Left colon (tissue), 2 donors: ENCODE data around the gene SDK1. TPM values are rescaled to one million over a fixed set of nuclear protein-coding genes. Genes with fewer than 3 reads are reported as not detected.

Source experiments
- ATAC-seq: fragments of 200-7000 bp; cut with Tn5 transposase; one replicate; pipeline ENCODE4 v1.9.1; 2020; ENCODE audit warnings: mild to moderate bottlenecking, moderate library complexity
- DNase-seq, 2 donors: peaks; one replicate each; pipeline ENCODE4 v3.0.0-alpha.2; 2020
- intact Hi-C, 2 donors: fragments of 100-400 bp; cut with DNase I in 1 of 2; cut with micrococcal nuclease in 1 of 2; formaldehyde crosslinking; loops; one replicate each; pipeline versions ENCODE4 v1.11.2 to v1.14.0; 2022; cut with DNase I, micrococcal nuclease
- total RNA-seq, 2 donors: library from RNA; stranded (reverse); fragmentation: NEBNext Ultra II Directional; extraction: Animal tissue kit (Norgen Biotek cat#: 25700); gene quantifications; one replicate each; pipeline ENCODE4 v1.2.1, GENCODE V29; 2021
- donor health status: DM: no; HTN: no; CAD: no.
- donor health status: DM: yes; HTN: yes; CAD: no.

SDK1 gene
- total RNA-seq, 2 donors from 2014 or later = 3.4 to 5.8 TPM

DNA sequence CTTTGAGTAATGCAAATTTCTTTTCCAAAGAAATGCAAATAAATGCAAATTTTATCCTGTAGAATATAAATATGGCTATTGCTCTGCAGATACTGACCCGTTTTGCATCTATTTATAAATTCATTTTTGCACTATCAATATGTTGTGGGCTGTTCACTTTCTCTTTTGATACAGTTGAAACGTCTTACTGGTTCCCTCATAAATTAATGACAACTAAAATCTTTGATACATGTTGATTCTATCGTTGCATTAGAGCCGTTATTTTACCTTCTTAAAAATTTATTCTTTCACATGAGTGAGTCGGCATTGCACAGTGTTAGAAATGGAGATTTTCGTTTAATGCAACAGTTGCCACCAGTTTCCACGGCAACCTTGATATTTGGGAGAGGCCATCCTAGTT is 691.8 kb downstream of the SDK1 start:
- ATAC-seq (no peak), DNase-seq (no peak)
- intact Hi-C loops = no loop called here

DNA sequence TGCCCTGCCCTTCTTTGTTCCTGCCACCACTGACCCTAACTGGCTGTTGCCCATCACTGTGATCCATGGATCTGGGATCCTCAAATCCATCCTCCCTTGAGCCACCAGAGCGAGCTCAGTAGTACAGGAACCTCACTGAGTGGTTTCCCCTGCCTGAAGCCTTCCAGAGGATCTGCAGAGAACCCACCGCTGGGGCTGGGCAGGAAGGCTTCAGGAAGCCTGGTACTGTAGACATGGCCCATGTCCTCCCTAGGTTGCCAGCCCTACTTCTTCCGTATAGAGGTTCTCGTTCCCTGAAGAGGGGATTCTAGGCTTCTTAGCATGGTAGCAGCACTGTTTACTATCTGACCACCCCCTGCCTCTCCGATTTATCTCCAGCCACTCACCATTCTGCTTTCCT is 693.7 kb downstream of the SDK1 start:
- ATAC-seq (no peak), DNase-seq (no peak)
- intact Hi-C loops = no loop called here

- DNase-seq (no peak), ATAC-seq (no peak)
- intact Hi-C loops = no loop called here
Measured at GRCh38 chr7:3995187-3995586, 694.1 kb downstream of the SDK1 start.

- DNase-seq = no peak
- no peak for ATAC-seq
- intact Hi-C loops = no loop called here
Measured at GRCh38 chr7:3998060-3998459, 697.0 kb downstream of the SDK1 start.

DNA sequence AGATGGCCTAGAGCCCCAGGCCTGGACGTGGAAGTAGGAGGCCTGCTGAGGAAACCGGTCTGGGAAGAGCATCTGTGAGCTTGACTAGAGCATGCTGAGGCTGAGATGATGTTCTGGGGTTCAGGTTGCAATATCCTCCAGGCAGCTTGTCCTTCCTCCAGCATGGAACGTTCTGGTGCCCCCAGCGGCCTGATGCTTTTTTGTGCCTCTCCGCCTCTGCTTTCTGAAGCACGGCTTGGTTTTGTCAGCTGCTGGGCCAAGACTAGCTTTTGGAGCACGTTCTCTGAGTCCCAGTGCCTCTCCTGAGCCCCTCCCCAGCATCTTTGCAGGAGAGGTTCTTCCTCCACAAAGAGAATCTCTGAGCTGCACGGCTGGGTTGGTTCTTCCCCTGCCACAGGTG is 699.1 kb downstream of the SDK1 start:
- intact Hi-C loops = no loop called here
- ATAC-seq (no peak), DNase-seq (no peak)

GRCh38 chr7:4000934-4001333 is 699.9 kb downstream of the SDK1 start:
- intact Hi-C loops = no loop called here
- DNase-seq = no peak
- no peak for ATAC-seq

DNA sequence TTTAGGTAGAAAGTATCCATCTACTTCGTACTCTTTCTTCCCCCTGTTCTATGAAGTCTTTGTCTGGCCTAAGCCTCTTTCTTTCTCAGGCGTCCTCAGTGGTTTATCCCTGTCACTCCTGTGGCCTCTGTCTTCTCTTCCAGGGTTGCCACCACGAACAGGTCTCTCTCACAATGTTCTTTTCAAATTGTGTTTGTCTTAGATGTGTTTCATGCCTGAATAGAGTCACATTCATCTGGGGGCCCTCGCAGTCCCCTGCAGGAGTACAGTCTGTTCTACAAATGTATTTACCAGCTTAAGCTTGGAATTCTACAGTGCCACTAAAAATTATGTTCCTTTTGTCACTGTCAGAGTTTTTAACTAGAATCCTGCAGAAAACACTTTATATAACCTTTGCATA is 700.7 kb downstream of the SDK1 start:
- DNase-seq (no peak), ATAC-seq (no peak)
- intact Hi-C loops = no loop called here

- intact Hi-C loops = no loop called here
- ATAC-seq (no peak), DNase-seq (no peak)
Measured at GRCh38 chr7:4003503-4003902, 702.5 kb downstream of the SDK1 start.

DNA sequence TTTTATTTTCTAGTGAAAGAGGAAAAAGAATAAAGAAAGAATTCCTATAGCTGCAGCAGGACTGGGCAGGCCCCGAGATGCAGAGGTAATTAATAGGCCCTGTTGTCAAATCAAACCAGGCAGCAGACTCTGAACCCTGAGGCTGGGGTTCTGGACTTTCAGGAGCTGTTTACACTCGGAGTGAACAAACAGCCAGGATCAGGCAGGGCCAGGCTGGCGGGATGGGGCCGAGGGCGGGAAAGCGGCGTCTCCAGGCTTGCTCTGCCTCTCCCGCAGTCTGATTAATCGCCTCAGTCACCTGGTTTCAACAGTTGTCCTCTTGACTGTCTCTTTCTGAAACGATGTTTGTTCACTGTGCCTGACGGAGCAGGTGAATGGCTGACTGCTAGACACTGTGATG is 705.6 kb downstream of the SDK1 start:
- ATAC-seq (no peak), DNase-seq (no peak)
- intact Hi-C loops = no loop called here

DNA sequence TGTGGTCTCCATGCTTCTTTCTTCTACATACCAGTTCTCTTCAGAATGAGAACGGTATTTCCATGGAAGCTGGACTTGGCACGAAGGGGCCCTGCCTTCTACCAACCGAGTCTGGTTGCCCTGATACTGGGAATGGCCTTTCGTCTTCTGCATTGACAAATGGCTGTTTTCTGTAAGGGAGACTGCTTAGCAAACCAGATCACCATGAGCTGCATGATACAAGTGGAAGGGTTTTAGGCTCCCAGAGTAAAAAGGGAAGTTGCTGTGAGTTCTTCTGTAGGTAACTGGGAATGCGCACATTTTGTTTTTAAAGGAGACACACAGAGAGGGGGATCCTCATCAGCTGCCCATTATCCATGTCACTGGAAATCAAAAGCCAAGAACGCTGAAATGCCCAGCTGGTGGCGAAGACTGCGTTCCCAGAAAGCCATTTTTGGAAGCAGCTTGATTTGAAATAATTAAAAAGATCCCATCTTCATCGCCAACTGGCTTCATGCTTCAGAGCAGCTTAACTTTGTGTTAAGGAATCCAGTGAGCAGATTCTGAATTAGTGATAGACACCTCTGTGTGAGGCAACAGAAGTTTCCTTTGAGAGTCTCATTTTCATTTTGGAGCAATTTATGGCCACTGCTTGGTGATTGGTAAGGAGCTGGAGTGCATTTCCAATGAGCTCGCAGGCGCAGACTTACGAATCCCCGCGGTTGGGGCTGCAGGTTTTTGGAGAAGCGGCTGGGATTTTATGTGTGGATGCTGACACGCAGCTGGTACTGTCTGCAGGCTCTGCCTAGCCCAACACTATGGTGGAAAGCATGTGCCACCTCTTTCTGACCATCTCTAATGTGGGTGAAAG is 708.4 kb downstream of the SDK1 start:
- DNase-seq (no peak), ATAC-seq (no peak)
- intact Hi-C loops = no loop called here

DNA sequence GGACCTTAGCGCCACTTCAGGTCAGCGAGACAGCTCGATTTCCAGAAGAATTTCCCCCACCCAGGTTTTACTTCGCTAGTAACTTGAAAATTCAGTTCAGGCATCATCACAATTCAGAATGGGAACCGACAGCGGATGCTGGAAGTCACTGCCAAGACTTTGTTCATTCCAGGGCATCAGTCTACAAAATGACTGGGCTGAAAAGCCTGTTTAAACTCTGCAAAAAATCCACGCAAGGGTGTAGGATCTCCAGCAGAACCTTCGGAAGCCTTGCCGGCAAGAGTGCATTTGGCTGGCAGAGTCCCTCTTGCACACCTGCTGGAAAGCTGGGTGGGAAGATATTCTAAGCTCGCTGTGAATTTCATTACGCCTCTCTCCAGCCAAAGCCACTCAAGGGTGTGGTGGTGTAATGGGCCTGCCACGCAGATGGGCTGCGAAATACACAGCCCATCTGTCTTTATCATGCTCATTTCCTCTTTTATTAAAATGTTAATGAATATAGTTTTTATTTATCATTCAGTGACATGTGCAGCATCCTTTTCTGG is 709.1 kb downstream of the SDK1 start:
- intact Hi-C loops = no loop called here
- DNase-seq (no peak), ATAC-seq (no peak)

- no peak for ATAC-seq
- DNase-seq = no peak
- intact Hi-C loops = no loop called here
Measured at GRCh38 chr7:4010923-4011656, 710.0 kb downstream of the SDK1 start.

DNA sequence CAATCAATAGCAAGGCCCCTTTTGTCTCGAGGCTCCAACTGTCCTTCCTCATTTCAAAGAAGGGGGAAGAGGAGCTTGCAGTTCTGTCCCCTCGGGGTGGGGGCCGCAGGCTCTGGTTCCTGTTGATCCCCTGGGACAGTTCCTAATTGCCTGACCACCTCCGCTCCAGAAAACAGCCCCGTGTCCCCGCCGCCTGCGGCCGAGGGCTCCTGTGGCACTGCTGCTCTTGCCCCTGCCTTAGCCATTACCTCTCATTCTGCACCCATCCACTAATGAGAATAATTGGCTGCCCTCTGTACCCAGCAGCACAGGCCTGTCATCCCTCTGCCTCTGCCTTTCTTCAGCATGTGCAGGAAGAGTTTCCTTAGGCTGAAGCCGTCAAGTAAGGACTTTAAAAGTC is 712.7 kb downstream of the SDK1 start:
- no peak for DNase-seq
- intact Hi-C loops = no loop called here
- ATAC-seq = no peak

DNA sequence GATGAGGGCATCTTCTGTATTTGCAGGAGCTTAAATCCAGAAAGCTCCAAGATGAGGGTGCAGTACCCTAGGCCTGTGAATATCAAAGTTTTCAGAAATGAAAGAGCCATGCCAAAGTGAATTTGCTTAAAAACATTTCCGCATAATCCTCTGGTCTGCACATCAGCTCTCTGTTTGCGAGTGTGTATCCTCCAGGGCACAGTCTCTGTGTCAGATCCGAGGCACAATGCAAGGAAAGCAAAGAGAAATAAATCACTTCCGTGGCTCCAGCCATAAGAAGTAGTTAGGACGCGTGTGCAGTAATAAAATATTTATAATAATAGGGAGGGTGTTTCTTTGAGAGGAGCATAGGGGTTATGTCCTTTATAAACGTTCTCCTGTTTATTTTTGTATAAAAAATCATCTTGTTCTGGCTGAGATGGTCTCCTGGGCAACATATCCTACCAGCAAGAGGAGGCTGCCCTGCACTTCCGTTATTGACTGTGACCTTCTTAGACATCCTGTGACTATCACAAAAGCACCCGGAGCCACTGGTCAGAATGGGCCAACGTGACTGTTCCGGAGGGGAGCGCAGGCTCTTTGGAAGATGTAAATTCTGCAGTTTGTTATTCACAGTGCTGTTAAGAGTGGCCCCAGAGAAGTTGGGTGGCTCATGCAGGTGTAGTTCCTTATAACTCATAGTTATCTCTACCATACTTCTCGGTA is 713.4 kb downstream of the SDK1 start:
- ATAC-seq (no peak), DNase-seq (no peak)
- intact Hi-C loops = no loop called here

- DNase-seq (no peak), ATAC-seq (no peak)
- intact Hi-C loops = no loop called here
Measured at GRCh38 chr7:4015371-4015770, 714.3 kb downstream of the SDK1 start.

- no peak for DNase-seq
Measured at GRCh38 chr7:4015996-4016395, 714.9 kb downstream of the SDK1 start.

DNA sequence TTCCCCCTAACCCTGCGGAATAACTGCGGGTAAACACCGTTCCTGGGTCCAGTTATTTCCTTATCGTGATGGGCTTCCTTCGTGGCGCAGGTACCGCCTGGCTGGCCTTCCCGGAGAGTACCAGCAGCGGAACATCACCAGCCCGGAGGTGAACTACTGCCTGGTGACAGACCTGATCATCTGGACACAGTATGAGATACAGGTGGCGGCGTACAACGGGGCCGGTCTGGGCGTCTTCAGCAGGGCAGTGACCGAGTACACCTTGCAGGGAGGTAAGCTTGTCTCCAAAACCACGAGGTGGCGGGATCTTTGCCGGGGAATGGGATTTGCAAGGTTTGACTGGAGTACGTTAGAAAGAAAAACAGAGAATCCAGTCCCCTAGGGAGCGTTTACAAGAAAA is 716.0 kb downstream of the SDK1 start:
- intact Hi-C loops = no loop called here
- DNase-seq (no peak), ATAC-seq (no peak)

More at GRCh38 chr7:4015996-4016395, 714.9 kb downstream of the SDK1 start:
- intact Hi-C loops = no loop called here
- no peak for ATAC-seq

- intact Hi-C loops = no loop called here
- DNase-seq (no peak), ATAC-seq (no peak)
Measured at GRCh38 chr7:4017785-4018184, 716.7 kb downstream of the SDK1 start.

DNA sequence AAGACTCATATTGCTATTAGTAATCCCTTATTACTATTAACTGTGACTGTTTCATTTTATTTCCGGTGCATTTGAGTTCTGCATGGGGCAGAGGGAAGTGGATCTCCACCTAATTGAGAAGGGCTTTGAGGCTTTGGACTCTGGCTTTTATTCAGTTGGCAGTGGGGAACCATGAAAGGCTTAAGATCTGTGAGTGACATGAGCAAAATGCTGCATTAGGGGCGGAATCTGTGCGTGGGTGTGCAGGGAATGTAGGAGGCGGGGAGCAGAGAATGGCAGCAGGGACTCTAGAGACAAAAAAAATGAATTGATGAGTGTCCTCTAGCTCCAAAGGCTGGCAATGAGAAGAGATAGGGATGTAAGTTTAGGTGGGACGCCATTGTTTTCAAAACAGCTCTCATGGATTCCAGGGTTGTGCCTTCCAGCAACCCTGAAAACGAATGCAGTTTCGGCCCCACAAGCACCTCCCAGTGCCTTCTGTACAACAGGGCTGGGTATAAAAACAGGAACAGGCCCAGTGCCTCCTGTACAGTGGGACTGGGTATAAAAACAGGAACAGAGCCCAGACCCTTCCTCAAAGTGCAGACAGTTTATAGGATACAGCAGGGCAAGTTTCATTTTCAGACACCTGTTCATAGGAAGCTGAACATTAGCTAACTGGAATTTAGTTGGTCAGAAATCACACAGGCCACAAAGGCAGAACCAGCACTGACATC is 717.7 kb downstream of the SDK1 start:
- DNase-seq = no peak
- intact Hi-C loops = no loop called here
- ATAC-seq = no peak
